Thyroid gland (tissue), 4 donors: Measurements from ENCODE around the gene ZNF391.

Experiments
- CTCF ChIP-seq, 6 experiments: fragments of 200-600 bp in 3 of 6; fragments of 450-650 bp in 3 of 6; sonication (generic) in 3 of 6; IDR thresholded peaks; one replicate each; pipeline ENCODE4 v1.5.1; 2016 to 2019; ENCODE audit warnings: antibody characterized with exemption in 6 of 6, mild to moderate bottlenecking in 2 of 6, inconsistent platforms in 1 of 6, moderate library complexity in 1 of 6
- POLR2A ChIP-seq, 2 donors: fragments of 450-650 bp; IDR thresholded peaks; one replicate each; pipeline ENCODE4 v1.6.1; 2017; ENCODE audit warnings: antibody characterized with exemption in 2 of 2, mild to moderate bottlenecking in 2 of 2, moderate library complexity in 1 of 2

GRCh38 chr6:27406085-27406484 is 17.5 kb downstream of the ZNF391 start:
- TF ChIP-seq POLR2A (IDR thresholded peaks at IDR 0.05) (no peak), CTCF (IDR thresholded peaks at IDR 0.05) (no peak)
